Kidney (tissue), 22 donors: ENCODE data around the gene CHRNB4. TPM values are rescaled to one million over a fixed set of nuclear protein-coding genes. Genes with fewer than 3 reads are reported as not detected.

Experiments used
- DNase-seq, 5 donors: peaks; one replicate each; pipeline ENCODE4 v3.0.0-alpha.2; 2013 to 2020
- FAIRE-seq: peaks from 2 replicates; lab custom pipeline; 2012; peaks lifted over from hg19 to GRCh38; lab: Jason Lieb, UNC
- H3K27ac ChIP-seq, 2 donors: one replicate each; pipeline ENCODE4 v1.7.0; 2013; ENCODE audit warnings: low read depth in 2 of 2, low read length in 2 of 2, inconsistent platforms in 1 of 2
- H3K27me3 ChIP-seq: one replicate; pipeline ENCODE4 v1.7.1; 2013; ENCODE audit warnings: low read length, inconsistent platforms; ENCODE audit not compliant: control insufficient read depth, insufficient read depth
- H3K36me3 ChIP-seq, 3 donors: one replicate each; pipeline versions ENCODE4 v1.7.0 to v1.7.1; 2013; ENCODE audit warnings: low read length in 3 of 3, control low read depth in 1 of 3, inconsistent platforms in 1 of 3; ENCODE audit not compliant: insufficient read depth in 3 of 3, control insufficient read depth in 2 of 3
- H3K4me1 ChIP-seq, 3 donors: one replicate each; pipeline versions ENCODE4 v1.7.0 to v1.7.1; 2013; ENCODE audit warnings: low read length in 3 of 3, inconsistent platforms in 1 of 3, low read depth in 1 of 3; ENCODE audit not compliant: control insufficient read depth in 2 of 3, insufficient read depth in 2 of 3
- H3K4me3 ChIP-seq, 3 donors: one replicate each; pipeline versions ENCODE4 v1.7.0 to v1.8.1; 2013; ENCODE audit warnings: low read length in 3 of 3, control low read depth in 1 of 3, inconsistent platforms in 1 of 3
- H3K9ac ChIP-seq, 3 donors: one replicate each; pipeline versions ENCODE4 v1.7.0 to v1.7.1; 2013; ENCODE audit warnings: low read length in 3 of 3, control low read depth in 1 of 3, inconsistent platforms in 1 of 3
- H3K9me3 ChIP-seq, 3 donors: one replicate each; pipeline versions ENCODE4 v1.7.0 to v1.7.1; 2013; ENCODE audit warnings: low read length in 3 of 3, control low read depth in 1 of 3, inconsistent platforms in 1 of 3; ENCODE audit not compliant: control insufficient read depth in 2 of 3, insufficient read depth in 1 of 3
- CTCF ChIP-seq: IDR thresholded peaks from 3 replicates; pipeline ENCODE4 v1.5.1; 2012; ENCODE audit warnings: mild to moderate bottlenecking, moderate library complexity, borderline replicate concordance; ENCODE audit not compliant: insufficient read depth; ENCODE audit errors: extremely low read depth
- intact Hi-C: fragments of 100-400 bp; cut with DNase I; formaldehyde crosslinking; loops from one replicate; pipeline ENCODE4 v1.11.1; 2022
- long read RNA-seq, 10 donors: library from polyadenylated mRNA in 1 of 10; unstranded in 1 of 10; transcript quantifications; one replicate each; pipeline ENCODE4 v2.0.0 and lab custom pipeline, GENCODE V29; 2021 to 2026
- polyA plus RNA-seq: library from polyadenylated mRNA; stranded (reverse); fragments of 350-450 nt; fragmentation: Illumina TruSeq; extraction: RNeasy Lipid Tissue Mini Kit (QIAGEN cat#74804); gene quantifications from one replicate; pipeline ENCODE4 v1.2.3, GENCODE V29; 2014; ENCODE audit warnings: low read depth, low replicate concordance; ENCODE audit not compliant: insufficient read depth
- total RNA-seq: library from RNA; stranded (reverse); fragmentation: NEBNext Ultra II Directional; extraction: Animal tissue kit (Norgen Biotek cat#: 25700); gene quantifications from one replicate; pipeline ENCODE4 v1.2.1, GENCODE V29; 2021
- donor health status: control.
- donor health status: control.
- donor health status: control.
- donor health status: control.
- donor health status: control.
- donor health status: DM: yes; HTN: yes; CAD: no.
- donor health status: Normal renal cell carcinoma (clear cell type).

Gene CHRNB4
- total RNA-seq (0.13 TPM), polyA plus RNA-seq (0.32 TPM)
- long read RNA-seq, donor 1, result 0 reads
- long read RNA-seq, donor 2, result 0 reads
- long read RNA-seq, donor 3, result 0 reads
- long read RNA-seq, donor 4, partial matches to known transcripts, result 0 of 1 reads
- long read RNA-seq, donor 4, other reads (novel, unspliced or antisense), result 0 of 1 reads
- long read RNA-seq, donor 5, result 0 reads
- long read RNA-seq, donor 6, result 0 reads
- long read RNA-seq, donor 7, result 0 reads
- long read RNA-seq, donor 8, result 0 reads
- long read RNA-seq, donor 9, result 0 reads
- long read RNA-seq, donor 10, result 0 reads

GRCh38 chr15:78641102-78641748 lies at the start of gene CHRNB4:
TSS of gene CHRNB4 (minus strand) at chr15:78641210. CDS start at chr15:78641133, 77 bp downstream.
- peak in 4 of 5 donors; percentile 80 to 88 (median 86) for DNase-seq
- Histone ChIP-seq H3K9ac (peak within 1 kb of the TSS in 1 of 3 donors; percentile 26), H3K4me1 (peaks cover 0 to 7% (median 0%) of the 10 kb centered on the region in 3 donors), H3K9me3 (no peaks in the 10 kb centered on the region), H3K27ac (no peak within 1 kb of the TSS), H3K4me3 (peak within 1 kb of the TSS in 2 of 3 donors; percentile 48 to 51), H3K36me3 (no peaks in the 10 kb centered on the region), H3K27me3 (no peaks in the 10 kb centered on the region)
- intact Hi-C loops, result no loop called here
- no peak for FAIRE-seq
- TF ChIP-seq CTCF, result no peak

DNA sequence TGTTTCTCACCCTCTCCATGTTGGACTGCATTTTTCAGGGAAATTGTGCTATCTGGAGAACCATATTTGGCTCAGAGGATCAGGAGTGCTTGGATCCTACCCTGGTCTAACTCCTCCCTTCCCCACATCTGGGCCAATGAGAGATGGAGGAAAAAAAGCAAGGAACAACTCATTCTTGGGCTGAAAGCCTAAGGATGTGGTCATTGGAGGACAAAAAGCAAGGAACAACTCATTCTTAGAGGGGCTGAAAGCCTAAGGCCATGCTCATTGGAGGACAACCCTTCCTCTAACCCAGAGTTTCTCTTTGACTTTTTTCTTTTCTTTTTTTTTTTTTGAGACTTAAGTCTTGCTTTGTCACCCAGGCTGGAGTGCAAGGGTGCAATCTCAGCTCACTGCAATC lies 48.6 kb upstream of the CHRNB4 start:
- Histone ChIP-seq H3K27ac (no peak overlapping the region), H3K4me3 (no peak overlapping the region), H3K36me3 (no peaks in the 10 kb centered on the region), H3K9ac (no peak overlapping the region), H3K9me3 (no peaks in the 10 kb centered on the region), H3K4me1 (peaks cover 0 to 11% (median 5%) of the 10 kb centered on the region in 3 donors), H3K27me3 (no peaks in the 10 kb centered on the region)
- FAIRE-seq (no peak), DNase-seq (no peak)
- intact Hi-C loops, result no loop called here
- no peak for TF ChIP-seq CTCF

- FAIRE-seq, result no peak
- Histone ChIP-seq H3K27ac (no peak overlapping the region), H3K27me3 (no peaks in the 10 kb centered on the region), H3K9me3 (no peaks in the 10 kb centered on the region), H3K4me1 (peaks cover 0 to 8% (median 4%) of the 10 kb centered on the region in 3 donors), H3K36me3 (no peaks in the 10 kb centered on the region), H3K9ac (no peak overlapping the region), H3K4me3 (no peak overlapping the region)
- no peak for DNase-seq
- TF ChIP-seq CTCF, result no peak
- intact Hi-C loops, result no loop called here
These were observed 44.9 kb upstream of the CHRNB4 start for GRCh38 chr15:78685925-78686324.
